NCI-H526 treated with DMSO at 0.1 percent for 48 hours (cell line): ENCODE results near the gene MADCAM1.

Experiments
- DNase-seq: peaks from one replicate; lab custom pipeline; 2025; lab: John Stamatoyannopoulos, UW

MADCAM1 gene

DNA sequence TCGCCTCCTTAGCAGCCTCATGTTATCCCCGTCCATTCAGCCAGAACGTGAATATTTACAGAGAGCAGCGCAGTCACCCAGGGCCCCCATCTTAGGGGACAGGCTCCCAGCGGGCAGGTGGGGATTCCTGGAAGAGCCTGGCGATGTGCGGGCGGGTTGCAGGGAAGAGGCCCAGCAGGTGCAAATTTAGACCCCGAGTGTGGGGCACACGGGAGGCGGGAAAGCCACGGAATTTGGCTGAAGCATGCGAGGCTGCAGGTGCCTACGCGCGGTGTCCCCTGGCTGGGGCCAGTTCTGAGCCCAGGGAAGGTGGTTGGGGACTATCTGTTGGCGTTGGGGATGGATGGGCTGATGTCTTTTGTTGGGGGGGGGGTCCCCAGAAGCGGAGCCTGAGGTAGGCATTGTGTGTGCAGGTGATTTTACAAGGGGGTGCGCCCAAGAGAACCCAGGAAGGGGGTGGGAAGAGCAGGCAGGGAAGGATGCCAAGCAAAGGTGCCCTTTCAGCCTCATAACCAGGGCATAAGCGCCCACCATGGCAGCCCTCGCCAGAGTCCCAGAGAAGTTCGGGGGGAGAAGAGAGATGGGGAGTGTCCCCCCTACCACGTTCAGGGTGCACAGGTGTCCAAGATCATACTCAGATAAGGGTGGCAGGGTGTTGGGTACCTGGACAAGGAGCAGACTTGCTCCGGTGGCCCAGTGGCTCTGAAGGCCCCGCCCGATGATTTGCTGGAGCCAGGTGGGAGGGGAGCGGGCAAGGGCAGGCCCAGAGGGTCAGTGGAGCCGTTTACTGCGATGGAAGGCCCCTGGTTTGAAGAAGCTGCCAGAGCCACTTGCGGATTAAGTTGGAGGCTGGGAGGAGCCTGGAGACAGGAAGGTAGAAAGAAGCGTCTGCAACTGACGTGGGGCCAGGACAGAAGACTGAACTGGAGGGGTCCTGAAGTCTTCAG is 12.2 kb downstream of the MADCAM1 start:
- no peak for DNase-seq

GRCh38 chr19:510606-511100 is 14.4 kb downstream of the MADCAM1 start:
- peak; percentile 33 for DNase-seq

- peak; percentile 32 for DNase-seq
Observed at GRCh38 chr19:511101-511851, 15.0 kb downstream of the MADCAM1 start.

DNA sequence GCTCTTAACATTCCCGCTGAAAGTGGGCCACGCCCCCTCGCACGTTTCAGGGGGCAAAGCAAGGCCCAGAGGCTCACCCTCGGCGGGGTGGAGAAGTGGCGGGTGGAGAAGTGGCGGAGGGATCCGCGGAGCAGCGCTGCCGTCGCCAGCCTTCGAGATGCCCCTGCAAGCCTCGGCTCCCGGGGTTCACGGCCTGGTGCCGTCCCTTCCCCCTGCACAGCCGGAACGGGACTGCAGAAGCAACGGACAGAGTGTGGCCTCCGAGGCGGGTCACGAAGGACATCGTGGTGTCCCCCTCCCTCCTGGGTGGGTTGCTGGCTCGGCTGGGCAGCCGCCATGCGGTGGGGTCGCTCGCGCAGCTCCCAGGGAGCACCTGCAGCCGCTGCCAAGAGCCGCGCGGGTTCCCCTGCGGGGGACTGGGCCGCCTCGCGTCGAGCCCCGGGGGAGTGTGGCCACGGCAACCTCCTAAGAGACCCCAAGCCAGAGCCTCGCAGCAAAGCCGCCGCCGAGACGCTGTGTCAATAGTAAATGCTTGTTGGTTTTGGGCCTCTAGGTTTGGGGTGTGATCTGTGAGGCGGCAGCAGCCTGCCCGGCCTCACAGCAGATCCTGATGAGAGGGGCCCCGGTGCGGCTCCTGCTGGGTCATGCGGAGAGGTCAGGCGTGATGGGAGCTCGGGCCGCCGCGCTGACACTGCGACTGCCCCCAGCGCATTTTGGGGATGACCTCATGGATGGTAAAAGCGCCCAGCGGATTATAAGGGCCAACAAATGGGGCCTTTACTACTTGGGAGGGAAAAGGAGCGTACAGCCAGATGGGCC is 16.5 kb downstream of the MADCAM1 start:
- no peak for DNase-seq

DNA sequence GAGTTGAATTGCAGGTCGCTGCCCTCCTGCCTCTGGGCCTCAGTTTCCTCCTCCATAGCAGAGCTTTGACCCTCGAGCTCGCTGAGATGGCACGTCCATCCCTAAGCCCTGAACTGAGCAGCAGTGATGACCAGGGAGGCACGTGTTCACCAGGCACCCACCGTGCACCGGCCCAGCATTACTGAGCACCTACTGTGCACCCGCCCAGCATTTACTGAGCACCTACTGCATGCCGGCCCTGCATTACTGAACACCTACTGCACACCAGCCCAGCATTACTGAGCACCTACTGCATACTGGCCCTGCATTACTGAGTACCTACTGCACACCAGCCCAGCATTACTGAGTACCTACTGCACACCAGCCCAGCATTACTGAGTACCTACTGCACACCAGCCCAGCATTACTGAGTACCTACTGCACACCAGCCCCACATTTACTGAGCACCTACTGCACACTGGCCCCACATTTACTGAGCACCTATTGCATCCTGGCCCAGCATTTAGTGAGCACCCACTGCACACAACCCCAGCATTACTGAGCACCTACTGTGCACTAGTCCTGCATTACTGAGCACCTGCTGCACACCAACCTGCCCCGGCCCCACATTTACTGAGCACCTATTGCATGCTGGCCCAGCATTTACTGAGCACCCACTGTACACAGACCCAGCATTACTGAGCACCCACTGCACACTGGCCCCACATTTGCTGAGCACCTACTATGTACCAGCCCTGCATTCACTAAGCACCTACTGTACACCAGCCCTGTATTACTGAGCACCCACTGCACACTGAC is 17.3 kb downstream of the MADCAM1 start:
- no peak for DNase-seq

DNA sequence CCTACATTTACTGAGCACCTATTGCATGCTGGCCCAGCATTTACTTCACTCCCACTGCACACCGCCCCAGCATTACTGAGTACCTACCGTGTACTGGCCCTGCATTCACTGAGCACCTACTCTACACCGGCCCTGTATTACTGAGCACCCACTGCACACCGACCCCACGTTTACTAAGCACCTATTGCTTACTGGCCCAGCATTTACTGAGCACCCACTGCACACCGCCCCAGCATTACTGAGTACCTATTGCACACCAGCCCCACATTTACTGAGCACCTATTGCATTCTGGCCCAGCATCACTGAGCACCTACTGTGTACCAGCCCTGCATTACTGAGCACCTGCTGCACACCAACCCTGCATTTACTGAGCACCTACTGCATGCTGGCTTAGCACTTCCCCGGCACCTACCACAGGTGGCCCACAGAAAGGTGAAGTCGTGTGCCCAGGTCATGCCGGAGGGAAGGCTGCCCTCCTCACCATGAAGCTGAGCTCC is 17.9 kb downstream of the MADCAM1 start:
- no peak for DNase-seq

- no peak for DNase-seq
Observed at GRCh38 chr19:517721-518597, 21.7 kb downstream of the MADCAM1 start.

DNA sequence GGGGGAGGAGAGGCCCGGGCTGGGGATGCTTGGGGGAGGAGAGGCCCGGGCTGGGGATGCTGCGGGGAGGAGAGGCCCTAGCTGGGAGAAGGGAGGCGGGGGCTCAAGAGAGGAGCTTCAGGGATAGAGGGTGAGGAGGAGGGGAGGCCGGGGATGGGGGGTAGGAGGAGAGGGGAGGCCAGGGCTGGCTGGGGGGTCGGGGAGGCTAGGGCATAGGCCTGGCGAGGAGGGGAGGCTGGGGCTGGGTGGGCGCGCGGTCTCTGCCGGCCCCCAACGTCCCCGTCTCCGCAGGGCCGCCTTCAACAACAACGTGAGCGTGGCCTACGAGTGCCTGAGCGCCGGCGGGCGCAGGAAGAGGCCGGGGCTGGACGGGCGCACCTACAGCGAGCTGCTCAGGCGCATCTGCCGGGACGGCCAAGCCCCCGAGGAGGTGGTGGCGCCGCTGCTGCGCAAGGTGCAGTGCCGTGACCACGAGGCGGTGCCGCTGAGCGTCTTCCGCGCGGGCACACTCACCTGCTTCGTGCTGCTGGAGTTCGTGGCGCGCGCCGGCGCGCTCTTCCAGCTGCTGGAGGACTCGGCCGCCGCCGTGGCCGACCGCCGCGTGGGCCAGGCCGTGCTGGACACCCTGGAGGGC is 22.4 kb downstream of the MADCAM1 start:
- no peak for DNase-seq

GRCh38 chr19:519449-519865 is 23.2 kb downstream of the MADCAM1 start:
- no peak for DNase-seq

GRCh38 chr19:522726-523125 is 26.4 kb downstream of the MADCAM1 start:
- DNase-seq, result no peak

- no peak for DNase-seq
Observed at GRCh38 chr19:524062-524674, 27.9 kb downstream of the MADCAM1 start.

- DNase-seq, result no peak
Observed at GRCh38 chr19:525029-525428, 28.7 kb downstream of the MADCAM1 start.

DNA sequence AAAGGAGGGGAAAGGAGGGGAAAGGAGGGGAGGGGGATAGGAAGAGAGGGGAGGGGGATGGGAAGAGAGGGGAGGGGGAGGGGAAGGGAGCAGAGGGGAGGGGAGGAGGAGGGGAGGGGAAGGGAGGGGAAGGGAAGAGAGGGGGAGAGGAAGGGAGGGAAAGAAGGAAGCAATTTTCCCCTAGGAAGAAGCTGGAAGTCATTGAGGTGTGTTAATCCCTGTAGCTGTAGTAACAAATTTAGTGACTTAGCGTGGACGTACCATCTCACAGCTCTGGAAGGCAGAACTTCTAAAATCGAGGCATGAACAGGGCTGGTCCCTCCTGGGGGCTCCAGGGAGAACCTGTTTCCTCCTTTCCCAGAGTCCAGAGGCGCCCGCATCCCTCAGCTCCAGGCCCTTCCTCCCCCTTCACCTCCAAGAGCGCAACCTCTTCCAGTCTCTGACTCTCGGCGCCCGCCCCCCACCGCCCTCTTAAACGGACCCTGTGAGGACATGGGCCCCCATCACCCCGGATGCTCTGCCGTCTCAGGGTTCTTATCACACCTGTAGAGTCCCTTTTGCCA is 29.7 kb downstream of the MADCAM1 start:
- DNase-seq, result no peak

DNA sequence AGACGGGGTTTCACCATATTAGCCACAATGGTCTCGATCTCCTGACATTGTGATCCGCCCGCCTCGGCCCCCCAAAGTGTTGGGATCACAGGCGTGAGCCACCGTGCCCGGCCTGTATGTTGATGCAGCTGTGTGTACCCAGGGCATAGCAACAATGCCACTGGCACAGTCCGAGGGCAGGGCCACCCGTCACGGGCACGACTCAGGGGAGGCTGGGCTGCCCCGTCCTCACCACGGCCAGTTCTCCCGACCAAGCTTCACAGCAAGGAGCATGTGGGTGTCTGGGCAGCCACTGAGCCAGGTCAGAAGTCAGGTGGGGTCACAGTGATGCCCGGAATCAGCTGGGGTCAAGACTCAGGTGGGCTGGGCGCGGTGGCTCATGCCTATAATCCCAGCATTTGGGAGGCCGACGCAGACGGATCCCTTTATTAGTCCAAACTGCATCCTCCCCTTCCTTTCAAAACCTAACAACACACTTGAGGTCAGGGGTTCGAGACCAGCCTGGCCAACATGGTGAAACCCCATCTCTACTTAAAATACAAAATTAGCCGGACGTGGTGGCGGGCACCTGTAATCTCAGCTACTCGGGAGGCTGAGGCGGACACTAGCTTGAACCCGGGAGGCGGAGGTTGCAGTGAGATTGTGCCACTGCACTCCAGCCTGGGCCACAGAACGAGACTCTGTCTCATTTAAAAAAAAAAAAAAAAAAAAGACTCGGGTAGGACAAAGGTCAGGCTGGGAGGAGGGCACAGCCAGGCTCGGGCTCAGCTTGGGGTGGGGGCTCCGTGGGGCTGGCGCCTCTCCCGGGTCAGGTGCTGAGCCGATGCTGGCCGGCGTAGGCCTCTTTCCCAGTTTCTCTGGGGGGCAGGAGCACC is 34.1 kb downstream of the MADCAM1 start:
- DNase-seq, result no peak

DNA sequence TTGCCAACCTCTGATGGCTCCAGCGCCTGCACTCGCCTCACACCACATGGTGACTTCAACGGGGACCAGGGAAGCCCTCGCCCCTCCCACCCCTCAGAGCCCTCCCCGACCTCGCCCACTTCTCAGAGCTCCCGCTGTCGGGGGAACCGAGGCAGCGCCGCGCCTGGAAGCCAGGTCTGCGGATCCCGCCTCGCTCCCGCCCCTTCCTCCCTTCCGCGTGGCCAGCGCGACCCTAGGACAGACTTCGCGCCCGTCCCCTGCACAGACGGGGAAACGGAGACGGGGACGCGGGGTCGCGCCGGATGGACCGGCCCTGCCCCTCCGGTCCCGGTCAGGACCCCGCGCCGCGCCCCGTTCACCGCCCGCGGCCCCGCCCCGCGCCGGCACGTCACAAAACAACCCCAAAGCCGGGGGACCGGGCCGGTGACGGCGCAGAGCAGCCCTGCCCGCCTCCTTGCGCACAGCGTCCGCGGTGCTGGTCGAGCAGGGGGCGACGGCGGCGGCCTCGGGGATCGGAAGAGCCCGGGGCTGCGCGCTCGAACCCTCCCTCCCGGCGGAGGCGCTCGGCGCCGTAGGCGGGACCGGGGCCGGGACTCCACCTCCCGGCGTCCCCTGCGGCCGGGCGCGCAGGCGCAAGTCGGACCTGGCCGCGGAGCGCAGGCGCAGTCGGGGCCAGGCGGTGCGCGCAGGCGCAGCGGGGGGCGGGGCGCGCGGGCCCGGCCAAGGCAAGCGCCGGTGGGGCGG is 34.9 kb downstream of the MADCAM1 start:
- peak; percentile 19 for DNase-seq

GRCh38 chr19:531753-532560 is 35.7 kb downstream of the MADCAM1 start, which contains the start of gene CDC34:
CDC34 (plus strand) TSS chr19:531760; CDS start chr19:531932, 172 bp downstream.
- DNase-seq, result peak; percentile 10
